IPS DF 6.9 (cell line): Measurements from ENCODE around the gene ABCG1.

ENCODE experiments used
- DNase-seq: peaks from one replicate; pipeline ENCODE4 v3.0.0-alpha.2; 2013; ENCODE audit warnings: low read depth, low spot score
- H3K27ac ChIP-seq: one replicate; pipeline ENCODE4 v1.5.1; 2013; ENCODE audit warnings: low read length, control low read depth
- H3K27me3 ChIP-seq: 2 replicates; pipeline ENCODE4 v1.6.1; 2013; ENCODE audit warnings: mild to moderate bottlenecking, low read length; ENCODE audit not compliant: control insufficient read depth, insufficient read depth
- H3K36me3 ChIP-seq: 2 replicates; pipeline ENCODE4 v1.6.1; 2013; ENCODE audit warnings: low read length; ENCODE audit not compliant: control insufficient read depth, insufficient read depth
- H3K4me1 ChIP-seq: 2 replicates; pipeline ENCODE4 v1.6.1; 2013; ENCODE audit warnings: low read length; ENCODE audit not compliant: control insufficient read depth, insufficient read depth
- H3K4me3 ChIP-seq: 2 replicates; pipeline ENCODE4 v1.5.1; 2013; ENCODE audit warnings: mild to moderate bottlenecking, low read length
- H3K9me3 ChIP-seq: 2 replicates; pipeline ENCODE4 v1.6.1; 2013; ENCODE audit warnings: low read length, inconsistent platforms; ENCODE audit not compliant: control insufficient read depth, insufficient read depth
- WGBS: extraction: QIAGEN DNeasy Blood & Tissue Kit; methylation state at CpG from one replicate; pipeline ENCODE4 v1.1.7; 2013; ENCODE audit warnings: mixed read lengths, missing lambda C conversion rate; ENCODE audit not compliant: insufficient read length, insufficient coverage; 5-methylcytosine and 5-hydroxymethylcytosine counted together

Gene ABCG1

GRCh38 chr21:42202321-42202720 is 16.6 kb upstream of the ABCG1 start:
- Histone ChIP-seq H3K27me3 (no peaks in the 10 kb centered on the region), H3K9me3 (no peaks in the 10 kb centered on the region), H3K36me3 (no peaks in the 10 kb centered on the region), H3K4me3 (no peak overlapping the region), H3K4me1 (no peaks in the 10 kb centered on the region), H3K27ac (no peak overlapping the region)
- WGBS, result no CpG with 5 or more reads among the region's 10 CpGs
- DNase-seq, result no peak

GRCh38 chr21:42203321-42203720 is 15.6 kb upstream of the ABCG1 start:
- H3K4me1 ChIP-seq, result no peaks in the 10 kb centered on the region
- no peak overlapping the region for H3K27ac ChIP-seq
- WGBS, result no CpG with 5 or more reads among the region's 5 CpGs
- no peaks in the 10 kb centered on the region for H3K27me3 ChIP-seq
- H3K36me3 ChIP-seq, result no peaks in the 10 kb centered on the region
- no peaks in the 10 kb centered on the region for H3K9me3 ChIP-seq
- no peak overlapping the region for H3K4me3 ChIP-seq
- DNase-seq, result no peak

GRCh38 chr21:42203936-42204335 is 15.0 kb upstream of the ABCG1 start:
- no peaks in the 10 kb centered on the region for H3K27me3 ChIP-seq
- no peaks in the 10 kb centered on the region for H3K4me1 ChIP-seq
- H3K4me3 ChIP-seq, result no peak overlapping the region
- H3K36me3 ChIP-seq, result no peaks in the 10 kb centered on the region
- H3K27ac ChIP-seq, result no peak overlapping the region
- H3K9me3 ChIP-seq, result no peaks in the 10 kb centered on the region
- WGBS, result no CpG with 5 or more reads among the region's 1 CpG
- no peak for DNase-seq

GRCh38 chr21:42207426-42207825 is 11.5 kb upstream of the ABCG1 start:
- Histone ChIP-seq H3K9me3 (no peaks in the 10 kb centered on the region), H3K36me3 (no peaks in the 10 kb centered on the region), H3K4me1 (no peaks in the 10 kb centered on the region), H3K4me3 (no peak overlapping the region), H3K27ac (no peak overlapping the region), H3K27me3 (no peaks in the 10 kb centered on the region; the same call in 1 of the 2 replicates)
- WGBS, result no CpG with 5 or more reads among the region's 2 CpGs
- DNase-seq, result no peak

GRCh38 chr21:42208036-42208435 is 10.9 kb upstream of the ABCG1 start:
- Histone ChIP-seq H3K27me3 (no peaks in the 10 kb centered on the region; the same call in 1 of the 2 replicates), H3K9me3 (no peaks in the 10 kb centered on the region), H3K36me3 (no peaks in the 10 kb centered on the region), H3K4me1 (no peaks in the 10 kb centered on the region), H3K27ac (no peak overlapping the region), H3K4me3 (no peak overlapping the region)
- DNase-seq, result no peak

GRCh38 chr21:42208801-42209490 is 10.0 kb upstream of the ABCG1 start:
- no CpG with 5 or more reads among the region's 5 CpGs for WGBS

GRCh38 chr21:42209801-42210479 is 9.0 kb upstream of the ABCG1 start:
- no peaks in the 10 kb centered on the region; the same call in 1 of the 2 replicates for H3K27me3 ChIP-seq
- no peak overlapping the region for H3K4me3 ChIP-seq
- no peaks in the 10 kb centered on the region for H3K9me3 ChIP-seq
- H3K27ac ChIP-seq, result no peak overlapping the region
- no peak for DNase-seq
- H3K4me1 ChIP-seq, result no peaks in the 10 kb centered on the region
- no peaks in the 10 kb centered on the region for H3K36me3 ChIP-seq
- WGBS, result no CpG with 5 or more reads among the region's 11 CpGs

More at GRCh38 chr21:42208801-42209490, 10.0 kb upstream of the ABCG1 start:
- DNase-seq, result no peak
- Histone ChIP-seq H3K9me3 (no peaks in the 10 kb centered on the region), H3K27me3 (no peaks in the 10 kb centered on the region; the same call in 1 of the 2 replicates), H3K36me3 (no peaks in the 10 kb centered on the region), H3K27ac (no peak overlapping the region), H3K4me1 (no peaks in the 10 kb centered on the region), H3K4me3 (no peak overlapping the region)

GRCh38 chr21:42212266-42212665 is 6.7 kb upstream of the ABCG1 start:
- H3K27ac ChIP-seq, result no peak overlapping the region
- H3K36me3 ChIP-seq, result no peaks in the 10 kb centered on the region
- H3K9me3 ChIP-seq, result no peaks in the 10 kb centered on the region
- DNase-seq, result no peak
- no CpG with 5 or more reads among the region's 3 CpGs for WGBS
- no peak overlapping the region for H3K4me3 ChIP-seq
- H3K27me3 ChIP-seq, result peaks cover 1% of the 10 kb centered on the region; the same call in 1 of the 2 replicates
- H3K4me1 ChIP-seq, result no peaks in the 10 kb centered on the region

GRCh38 chr21:42213082-42213774 is 5.7 kb upstream of the ABCG1 start:
- H3K36me3 ChIP-seq, result no peaks in the 10 kb centered on the region
- no peak for DNase-seq
- H3K4me3 ChIP-seq, result no peak overlapping the region
- H3K9me3 ChIP-seq, result no peaks in the 10 kb centered on the region
- H3K4me1 ChIP-seq, result no peaks in the 10 kb centered on the region
- no CpG with 5 or more reads among the region's 5 CpGs for WGBS
- peaks cover 1% of the 10 kb centered on the region; the same call in 1 of the 2 replicates for H3K27me3 ChIP-seq
- H3K27ac ChIP-seq, result no peak overlapping the region

- Histone ChIP-seq H3K4me3 (no peak overlapping the region), H3K36me3 (no peaks in the 10 kb centered on the region), H3K9me3 (no peaks in the 10 kb centered on the region), H3K27ac (no peak overlapping the region), H3K27me3 (peaks cover 1% of the 10 kb centered on the region; the same call in 1 of the 2 replicates), H3K4me1 (no peaks in the 10 kb centered on the region)
- no peak for DNase-seq
- no CpG with 5 or more reads among the region's 10 CpGs for WGBS
These were observed 4.7 kb upstream of the ABCG1 start for GRCh38 chr21:42214081-42214750.
